HEK293 (cell line): ENCODE results near the gene TATDN2.

Source experiments
- CTCF ChIA-PET: fragments of 350-600 bp; formaldehyde crosslinking; extraction: SDS; loops from one replicate; lab custom pipeline; 2021; ENCODE audit warnings: antibody characterized with exemption; lab: Yijun Ruan, JAX
- POLR2A ChIA-PET: fragments of 300-600 bp; formaldehyde crosslinking; extraction: SDS; loops from one replicate; lab custom pipeline; 2020; ENCODE audit warnings: antibody characterized with exemption, inconsistent platforms; lab: Yijun Ruan, JAX
- H3K27ac ChIP-seq: fragments of 200-500 bp; sonication (Bioruptor generic); 2 replicates; pipeline ENCODE4 v1.5.1; 2014; ENCODE audit warnings: low read depth, low read length, control low read depth, inconsistent platforms; ENCODE audit errors: extremely low read depth
- H3K36me3 ChIP-seq, 2 experiments: fragments of 200-500 bp in 1 of 2; sonication (Bioruptor generic) in 1 of 2; 1 replicate in 1 of 2; 2 replicates in 1 of 2; pipeline ENCODE4 v1.5.1; 2014 to 2017; ENCODE audit warnings: inconsistent platforms in 2 of 2, low read length in 2 of 2; ENCODE audit not compliant: control insufficient read depth in 2 of 2, insufficient read depth in 1 of 2
- H3K4me1 ChIP-seq: fragments of 200-500 bp; sonication (Bioruptor generic); 2 replicates; pipeline ENCODE4 v1.5.1; 2014; ENCODE audit warnings: mild to moderate bottlenecking, low read length, inconsistent platforms; ENCODE audit not compliant: control insufficient read depth, insufficient read depth
- H3K4me3 ChIP-seq: 2 replicates; pipeline ENCODE4 v1.5.1; 2011; ENCODE audit warnings: low read depth, mild to moderate bottlenecking, control low read depth, low read length, moderate library complexity
- H3K9me3 ChIP-seq: fragments of 200-500 bp; sonication (Bioruptor generic); 2 replicates; pipeline ENCODE4 v1.5.1; 2014; ENCODE audit warnings: low read depth, low read length, inconsistent platforms; ENCODE audit not compliant: control insufficient read depth, insufficient read depth
- KLF9 ChIP-seq: fragments of 450-650 bp; formaldehyde crosslinking; IDR thresholded peaks from 2 replicates; pipeline ENCODE4 v1.5.1; 2016; ENCODE audit warnings: missing biosample characterization, missing genetic modification characterization, low read depth
- SCRT2 ChIP-seq: fragments of 450-650 bp; formaldehyde crosslinking; IDR thresholded peaks from 2 replicates; pipeline ENCODE4 v1.5.1; 2016; ENCODE audit warnings: missing biosample characterization, missing genetic modification characterization
- WT1 ChIP-seq: fragments of 450-650 bp; formaldehyde crosslinking; IDR thresholded peaks from 2 replicates; pipeline ENCODE4 v1.5.1; 2016; ENCODE audit warnings: missing biosample characterization, missing genetic modification characterization
- ZFHX2 ChIP-seq: fragments of 450-650 bp; formaldehyde crosslinking; conservative IDR thresholded peaks from 2 replicates; pipeline ENCODE4 v1.5.1; 2016; ENCODE audit warnings: missing biosample characterization, missing genetic modification characterization
- ZNF169 ChIP-seq: fragments of 450-650 bp; formaldehyde crosslinking; IDR thresholded peaks from 2 replicates; pipeline ENCODE4 v1.5.1; 2016; ENCODE audit warnings: missing biosample characterization, missing genetic modification characterization
- ZNF335 ChIP-seq: fragments of 450-650 bp; formaldehyde crosslinking; conservative IDR thresholded peaks from 2 replicates; pipeline ENCODE4 v1.5.1; 2016; ENCODE audit warnings: missing biosample characterization, missing genetic modification characterization
- ZNF341 ChIP-seq: fragments of 450-650 bp; formaldehyde crosslinking; IDR thresholded peaks from 2 replicates; pipeline ENCODE4; 2016; ENCODE audit warnings: low read depth, missing biosample characterization, missing genetic modification characterization
- ZNF433 ChIP-seq: fragments of 450-650 bp; formaldehyde crosslinking; IDR thresholded peaks from 2 replicates; pipeline ENCODE4 v1.5.1; 2016; ENCODE audit warnings: missing biosample characterization, missing genetic modification characterization, low read depth
- ZNF624 ChIP-seq: fragments of 450-650 bp; formaldehyde crosslinking; IDR thresholded peaks from 2 replicates; pipeline ENCODE4 v1.5.1; 2017; ENCODE audit warnings: missing biosample characterization, missing genetic modification characterization
- ZNF654 ChIP-seq: fragments of 450-650 bp; formaldehyde crosslinking; IDR thresholded peaks from 2 replicates; pipeline ENCODE4 v1.5.1; 2016; ENCODE audit warnings: low read depth, missing biosample characterization, missing genetic modification characterization
- ZNF768 ChIP-seq: fragments of 450-650 bp; formaldehyde crosslinking; IDR thresholded peaks from 2 replicates; pipeline ENCODE4 v1.5.1; 2018; ENCODE audit warnings: missing biosample characterization, mild to moderate bottlenecking, missing genetic modification characterization
- ZNF791 ChIP-seq: fragments of 450-650 bp; formaldehyde crosslinking; IDR thresholded peaks from 2 replicates; pipeline ENCODE4 v1.5.1; 2016; ENCODE audit warnings: missing biosample characterization, missing genetic modification characterization
- ZSCAN5A ChIP-seq: fragments of 450-650 bp; formaldehyde crosslinking; IDR thresholded peaks from 2 replicates; pipeline ENCODE4 v1.5.1; 2016; ENCODE audit warnings: missing biosample characterization, missing genetic modification characterization
- TF ChIP-seq, protein P1 (sequence below): fragments of 450-650 bp; formaldehyde crosslinking; IDR thresholded peaks from 2 replicates; pipeline ENCODE4 v1.5.1; 2016; ENCODE audit warnings: missing biosample characterization, missing genetic modification characterization
- TF ChIP-seq, protein P2 (sequence below): fragments of 450-650 bp; formaldehyde crosslinking; IDR thresholded peaks from 2 replicates; pipeline ENCODE4 v1.5.1; 2016; ENCODE audit warnings: missing biosample characterization, missing genetic modification characterization
- TF ChIP-seq, protein P3 (sequence below): fragments of 450-650 bp; formaldehyde crosslinking; IDR thresholded peaks from 2 replicates; pipeline ENCODE4 v1.5.1; 2016; ENCODE audit warnings: missing biosample characterization, missing genetic modification characterization

The TATDN2 gene

DNA sequence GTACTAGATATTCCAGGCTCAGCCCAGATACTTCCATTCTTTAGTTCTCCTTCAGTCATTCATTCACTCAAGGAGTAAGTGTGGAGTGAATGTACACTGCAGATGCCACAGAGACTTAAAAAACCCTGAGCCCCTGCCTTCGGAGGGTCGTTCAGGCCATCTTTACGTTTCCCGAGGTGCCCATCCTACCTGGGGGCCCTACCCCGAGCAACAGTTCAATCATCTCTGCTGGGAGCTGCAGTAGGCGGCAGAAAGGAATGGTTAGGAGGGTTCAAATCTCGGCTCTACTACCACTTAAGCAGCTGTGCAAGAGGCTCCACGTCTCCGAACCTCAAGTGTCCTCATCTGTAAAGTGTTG is 72.0 kb downstream of the TATDN2 start:
- H3K9me3 ChIP-seq: no peaks in the 10 kb centered on the region
- TF ChIP-seq SCRT2 (peak; percentile 31; the same call in 1 of the 2 replicates), ZNF341 (tag by site-specific recombination) (no peak)
- H3K4me1 ChIP-seq: no peaks in the 10 kb centered on the region
- CTCF ChIA-PET: interaction anchor here (1.0 kb wide), 1 partner anchor 21 kb away, joined by 5 read pairs; no protein-coding TSS in a partner anchor
- no peak overlapping the region; the same call in 1 of the 2 replicates for H3K27ac ChIP-seq
- peaks cover 9 to 41% of the 10 kb centered on the region in 2 experiments; a peak in 2 of 3 replicates for H3K36me3 ChIP-seq
- POLR2A ChIA-PET: interaction anchor here (0.9 to 1.9 kb wide), 5 partner anchors 14 to 604 kb away, joined by 3 to 5 read pairs (median 4); partner anchors contain the start of gene TATDN2
- peak overlapping the region; percentile 62 for H3K4me3 ChIP-seq

DNA sequence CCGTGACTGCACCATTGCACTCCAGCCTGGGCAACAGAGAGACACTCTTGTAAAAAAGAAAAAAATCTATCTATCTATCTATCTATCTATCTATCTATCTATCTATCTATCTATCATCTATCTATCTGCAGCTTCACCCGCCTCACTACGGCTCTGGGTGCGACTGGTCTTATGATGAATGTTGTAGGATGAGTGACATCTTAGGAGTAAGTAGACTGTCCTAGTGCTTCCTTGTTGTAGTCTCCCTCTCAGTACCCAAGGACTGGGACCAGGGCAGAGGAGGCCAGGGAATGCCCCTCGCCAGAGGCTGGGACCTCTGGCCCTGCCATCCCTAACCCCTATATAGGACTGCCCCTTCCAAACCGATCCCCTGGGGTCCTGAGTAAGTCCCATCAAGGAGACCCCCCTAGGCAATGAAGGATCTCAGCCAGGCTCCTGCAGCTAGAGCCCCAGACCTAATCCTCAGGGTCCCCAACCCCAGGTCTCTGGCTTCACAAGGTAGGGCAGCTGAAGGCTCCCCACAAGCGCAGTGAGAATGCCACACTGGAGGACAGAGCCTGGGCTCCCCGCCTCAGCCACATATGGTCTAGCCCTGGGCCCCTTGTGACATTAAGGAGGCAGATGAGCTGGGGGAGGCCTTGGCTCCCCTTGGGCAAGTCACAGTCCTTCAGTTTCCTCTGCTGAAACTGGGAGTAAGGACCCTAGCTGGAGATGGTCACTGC is 73.5 kb downstream of the TATDN2 start:
- no peak overlapping the region for H3K4me3 ChIP-seq
- H3K4me1 ChIP-seq: no peaks in the 10 kb centered on the region
- H3K36me3 ChIP-seq: peaks cover 9 to 27% of the 10 kb centered on the region in 2 experiments; a peak in 2 of 3 replicates
- TF ChIP-seq ZNF791 (tag by site-specific recombination): no peak
- TF ChIP-seq ZNF624 (tag by site-specific recombination): no peak
- TF ChIP-seq ZNF433: 0 out of 2 replicates have a peak, but pooled peaks have one; percentile 5
- ChIA-PET POLR2A (interaction anchor here (0.8 to 1.9 kb wide), 5 partner anchors 12 to 925 kb away, joined by 3 to 5 read pairs (median 3); partner anchors contain the start of genes IRAK2 and TATDN2), CTCF (interaction anchor here (0.6 to 1.4 kb wide), 12 partner anchors 8 to 610 kb away, joined by 3 to 5 read pairs (median 3); no protein-coding TSS in a partner anchor)
- no peak overlapping the region for H3K27ac ChIP-seq
- no peaks in the 10 kb centered on the region for H3K9me3 ChIP-seq

DNA sequence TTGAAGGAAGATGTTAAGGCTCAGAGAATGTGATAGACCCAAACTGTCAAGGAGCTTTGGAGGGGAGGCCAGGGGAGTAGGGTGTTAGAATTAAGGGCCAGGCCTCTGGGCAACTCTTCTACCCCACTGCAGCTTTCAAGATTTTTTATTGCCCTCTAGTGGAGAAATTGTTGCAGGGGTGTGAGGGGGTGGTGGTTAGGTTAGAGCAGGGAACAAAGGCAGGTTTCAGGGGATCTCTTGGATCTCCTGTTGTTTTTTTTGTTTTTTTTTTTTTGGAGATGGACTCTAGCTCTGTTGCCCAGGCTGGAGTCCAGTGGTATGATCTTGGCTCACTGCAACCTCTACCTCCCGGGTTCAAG is 74.1 kb downstream of the TATDN2 start:
- peaks cover 9 to 22% of the 10 kb centered on the region in 2 experiments; a peak in 2 of 3 replicates for H3K36me3 ChIP-seq
- H3K27ac ChIP-seq: no peak overlapping the region
- H3K9me3 ChIP-seq: no peaks in the 10 kb centered on the region
- CTCF ChIA-PET: interaction anchor here (0.6 to 1.2 kb wide), 10 partner anchors 9 to 611 kb away, joined by 3 to 5 read pairs (median 3); no protein-coding TSS in a partner anchor
- POLR2A ChIA-PET: interaction anchor here (0.7 kb wide), 1 partner anchor 322 kb away, joined by 4 read pairs; no protein-coding TSS in a partner anchor
- TF ChIP-seq WT1 (tag by site-specific recombination): 0 out of 2 replicates have a peak, but pooled peaks have one; percentile 10
- TF ChIP-seq, protein P1, sequence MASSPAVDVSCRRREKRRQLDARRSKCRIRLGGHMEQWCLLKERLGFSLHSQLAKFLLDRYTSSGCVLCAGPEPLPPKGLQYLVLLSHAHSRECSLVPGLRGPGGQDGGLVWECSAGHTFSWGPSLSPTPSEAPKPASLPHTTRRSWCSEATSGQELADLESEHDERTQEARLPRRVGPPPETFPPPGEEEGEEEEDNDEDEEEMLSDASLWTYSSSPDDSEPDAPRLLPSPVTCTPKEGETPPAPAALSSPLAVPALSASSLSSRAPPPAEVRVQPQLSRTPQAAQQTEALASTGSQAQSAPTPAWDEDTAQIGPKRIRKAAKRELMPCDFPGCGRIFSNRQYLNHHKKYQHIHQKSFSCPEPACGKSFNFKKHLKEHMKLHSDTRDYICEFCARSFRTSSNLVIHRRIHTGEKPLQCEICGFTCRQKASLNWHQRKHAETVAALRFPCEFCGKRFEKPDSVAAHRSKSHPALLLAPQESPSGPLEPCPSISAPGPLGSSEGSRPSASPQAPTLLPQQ (tag by site-specific recombination): no peak
- TF ChIP-seq, protein P2, sequence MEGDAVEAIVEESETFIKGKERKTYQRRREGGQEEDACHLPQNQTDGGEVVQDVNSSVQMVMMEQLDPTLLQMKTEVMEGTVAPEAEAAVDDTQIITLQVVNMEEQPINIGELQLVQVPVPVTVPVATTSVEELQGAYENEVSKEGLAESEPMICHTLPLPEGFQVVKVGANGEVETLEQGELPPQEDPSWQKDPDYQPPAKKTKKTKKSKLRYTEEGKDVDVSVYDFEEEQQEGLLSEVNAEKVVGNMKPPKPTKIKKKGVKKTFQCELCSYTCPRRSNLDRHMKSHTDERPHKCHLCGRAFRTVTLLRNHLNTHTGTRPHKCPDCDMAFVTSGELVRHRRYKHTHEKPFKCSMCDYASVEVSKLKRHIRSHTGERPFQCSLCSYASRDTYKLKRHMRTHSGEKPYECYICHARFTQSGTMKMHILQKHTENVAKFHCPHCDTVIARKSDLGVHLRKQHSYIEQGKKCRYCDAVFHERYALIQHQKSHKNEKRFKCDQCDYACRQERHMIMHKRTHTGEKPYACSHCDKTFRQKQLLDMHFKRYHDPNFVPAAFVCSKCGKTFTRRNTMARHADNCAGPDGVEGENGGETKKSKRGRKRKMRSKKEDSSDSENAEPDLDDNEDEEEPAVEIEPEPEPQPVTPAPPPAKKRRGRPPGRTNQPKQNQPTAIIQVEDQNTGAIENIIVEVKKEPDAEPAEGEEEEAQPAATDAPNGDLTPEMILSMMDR (tag by site-specific recombination): peak; percentile 38
- TF ChIP-seq ZNF654 (tag by site-specific recombination): peak; percentile 66
- TF ChIP-seq KLF9 (tag by site-specific recombination): 0 out of 2 replicates have a peak, but pooled peaks have one; percentile 8
- peak; percentile 41 for TF ChIP-seq ZFHX2 (tag by site-specific recombination)
- no peaks in the 10 kb centered on the region for H3K4me1 ChIP-seq
- no peak overlapping the region for H3K4me3 ChIP-seq

DNA sequence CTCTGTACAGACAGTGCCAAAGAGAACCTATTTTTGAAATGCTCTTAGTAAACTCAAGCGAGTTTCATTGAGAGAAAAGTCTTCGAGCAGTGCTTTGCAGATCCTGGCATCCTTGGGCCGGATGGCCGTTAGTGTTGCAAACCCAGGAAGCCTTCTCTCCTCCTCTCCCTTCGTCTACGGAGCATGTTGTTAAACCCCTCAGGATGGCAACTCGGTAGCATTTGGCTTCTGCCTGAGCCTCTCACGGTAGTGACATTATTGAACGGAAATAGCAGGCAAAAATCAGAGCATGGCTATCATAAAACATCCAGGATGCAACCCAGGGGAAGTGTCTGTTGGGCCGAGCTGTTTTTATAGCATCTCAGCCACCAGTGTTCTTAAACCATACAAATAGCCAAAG is 79.3 kb downstream of the TATDN2 start:
- Histone ChIP-seq H3K36me3 (no peaks in the 10 kb centered on the region), H3K9me3 (no peaks in the 10 kb centered on the region), H3K27ac (no peak overlapping the region), H3K4me1 (no peaks in the 10 kb centered on the region), H3K4me3 (no peak overlapping the region)
- ChIA-PET POLR2A (no interaction called here), CTCF (no interaction called here)
- TF ChIP-seq ZNF768 (no peak), ZSCAN5A (tag by site-specific recombination) (no peak), ZNF169 (tag by site-specific recombination) (no peak), ZNF335 (tag by site-specific recombination) (no peak)
- TF ChIP-seq, protein P1 (tag by site-specific recombination): no peak
- TF ChIP-seq, protein P3, sequence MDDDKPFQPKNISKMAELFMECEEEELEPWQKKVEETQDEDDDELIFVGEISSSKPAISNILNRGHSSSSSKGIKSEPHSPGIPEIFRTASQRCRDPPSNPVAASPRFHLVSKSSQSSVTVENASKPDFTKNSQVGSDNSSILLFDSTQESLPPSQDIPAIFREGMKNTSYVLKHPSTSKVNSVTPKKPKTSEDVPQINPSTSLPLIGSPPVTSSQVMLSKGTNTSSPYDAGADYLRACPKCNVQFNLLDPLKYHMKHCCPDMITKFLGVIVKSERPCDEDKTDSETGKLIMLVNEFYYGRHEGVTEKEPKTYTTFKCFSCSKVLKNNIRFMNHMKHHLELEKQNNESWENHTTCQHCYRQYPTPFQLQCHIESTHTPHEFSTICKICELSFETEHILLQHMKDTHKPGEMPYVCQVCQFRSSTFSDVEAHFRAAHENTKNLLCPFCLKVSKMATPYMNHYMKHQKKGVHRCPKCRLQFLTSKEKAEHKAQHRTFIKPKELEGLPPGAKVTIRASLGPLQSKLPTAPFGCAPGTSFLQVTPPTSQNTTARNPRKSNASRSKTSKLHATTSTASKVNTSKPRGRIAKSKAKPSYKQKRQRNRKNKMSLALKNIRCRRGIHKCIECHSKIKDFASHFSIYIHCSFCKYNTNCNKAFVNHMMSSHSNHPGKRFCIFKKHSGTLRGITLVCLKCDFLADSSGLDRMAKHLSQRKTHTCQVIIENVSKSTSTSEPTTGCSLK: no peak
